HepG2 (cell line): Measurements from ENCODE around the gene JUND. TPM values are rescaled to one million over a fixed set of nuclear protein-coding genes. Genes with fewer than 3 reads are reported as not detected.
A peak's percentile ranks its signal among the peaks of the same experiment; 100 is the strongest.

Source experiments
- CEBPZ ChIP-seq: IDR thresholded peaks from 2 replicates; pipeline ENCODE4 v1.6.1; 2012; ENCODE audit warnings: low read length, improper control_type of control experiment
- HNF4A ChIP-seq: sonication (generic); formaldehyde crosslinking; IDR thresholded peaks from 2 replicates; pipeline ENCODE4 v1.4.0; 2020; ENCODE audit warnings: missing genetic modification reagents
- KDM5B ChIP-seq: sonication (generic); formaldehyde crosslinking; IDR thresholded peaks from 2 replicates; pipeline ENCODE4 v1.4.0; 2020; ENCODE audit warnings: missing genetic modification reagents, mild to moderate bottlenecking, borderline replicate concordance
- LCORL ChIP-seq, 2 experiments: fragments of 450-650 bp in 1 of 2; sonication (generic) in 1 of 2; formaldehyde crosslinking in 1 of 2; IDR thresholded peaks; 2 replicates each; pipeline versions ENCODE4 v1.5.0 to v1.6.1; 2017 to 2020; ENCODE audit warnings: antibody characterized with exemption in 1 of 2, missing genetic modification reagents in 1 of 2
- SALL1 ChIP-seq: sonication (generic); formaldehyde crosslinking; IDR thresholded peaks from 2 replicates; pipeline ENCODE4 v1.8.0; 2022; ENCODE audit warnings: mild to moderate bottlenecking, missing genetic modification reagents
- THRA ChIP-seq: sonication (generic); formaldehyde crosslinking; IDR thresholded peaks from 2 replicates; pipeline ENCODE4 v1.4.0; 2020; ENCODE audit warnings: missing genetic modification reagents, borderline replicate concordance
- ZHX2 ChIP-seq, 2 experiments: sonication (generic) in 1 of 2; formaldehyde crosslinking in 1 of 2; IDR thresholded peaks; 2 replicates each; pipeline versions ENCODE4 v1.6.1 to v1.9.0; 2014 to 2022; ENCODE audit warnings: antibody characterized with exemption in 1 of 2, borderline replicate concordance in 1 of 2, inconsistent platforms in 1 of 2, low read depth in 1 of 2, missing genetic modification reagents in 1 of 2
- ZNF761 ChIP-seq: sonication (generic); formaldehyde crosslinking; conservative IDR thresholded peaks from 2 replicates; pipeline ENCODE4 v1.4.0; 2020; ENCODE audit warnings: mild to moderate bottlenecking, missing genetic modification reagents
- ZNF800 ChIP-seq: sonication (generic); formaldehyde crosslinking; IDR thresholded peaks from 2 replicates; pipeline ENCODE4 v1.4.0; 2020; ENCODE audit warnings: missing genetic modification reagents
- polyA plus RNA-seq, 8 experiments: library from polyadenylated mRNA; depleted of rRNA in 3 of 8; stranded (reverse) in 7 of 8; unstranded in 1 of 8; fragments of >200 nt; fragmentation: Illumina TruSeq in 4 of 8; extraction: Trizol in 4 of 8; gene quantifications; 2 replicates each; pipeline versions ENCODE4 v1.2.1 to v1.2.3, GENCODE V29; 2011 to 2016; ENCODE audit warnings: low read depth in 4 of 8, missing spikeins in 1 of 8, mixed read lengths in 1 of 8; ENCODE audit not compliant: insufficient read depth in 1 of 8
- total RNA-seq, 5 experiments: library from RNA; depleted of rRNA; stranded (reverse); fragments of >200 nt; fragmentation: Illumina TruSeq; extraction: Trizol; gene quantifications; 2 replicates each; pipeline ENCODE4 v1.2.3, GENCODE V29; 2016; ENCODE audit warnings: low read depth in 1 of 5

The JUND gene
- total and polyA plus RNA-seq, 2 of the 13 experiments (the other 11 are each of a cell fraction or from before 2014, with no cell fraction given) = 41.2 to 59.8 TPM

- TF ChIP-seq ZNF800 (CRISPR knock-in tag) (no peak), ZHX2 (IDR thresholded peaks at IDR 0.05; ENCODE audit: low read depth) (no peak), ZHX2 (CRISPR knock-in tag; IDR thresholded peaks at IDR 0.05; ENCODE audit: borderline replicate concordance) (no peak), LCORL (IDR thresholded peaks at IDR 0.05) (no peak), LCORL (CRISPR knock-in tag; IDR thresholded peaks at IDR 0.05) (0 out of 2 replicates have a peak, but pooled peaks have one; percentile 18), THRA (CRISPR knock-in tag) (peak; percentile 20; the same call in 1 of the 2 replicates), CEBPZ (no peak), SALL1 (CRISPR knock-in tag) (peak; percentile 26; the same call in 1 of the 2 replicates), ZNF761 (peak; percentile 64; the same call in 1 of the 2 replicates), KDM5B (CRISPR knock-in tag) (peak; percentile 50; the same call in 1 of the 2 replicates), HNF4A (CRISPR knock-in tag) (peak; percentile 45)
Measured at GRCh38 chr19:18308051-18308947, 26.9 kb upstream of the JUND start (continued).
